Measurements from ENCODE around the gene FKBP2.

The FKBP2 gene

GRCh38 chr11:64240435-64241240 lies at the start of gene FKBP2:
TSS of gene FKBP2 (plus strand) at chr11:64241095. CDS start at chr11:64242388, 1,293 bp downstream.
- peak; percentile 95 to 98 (median 96) for DNase-seq (ENCODE audit: low read depth in 3 of 3)

- no peak for DNase-seq (ENCODE audit: low read depth in 3 of 3)
Measured at GRCh38 chr11:64192434-64192833, 48.5 kb upstream of the FKBP2 start.

GRCh38 chr11:64196626-64197025 lies 44.3 kb upstream of the FKBP2 start:
- DNase-seq (ENCODE audit: low read depth in 3 of 3), result no peak

- no peak for DNase-seq (ENCODE audit: low read depth in 3 of 3)
Measured at GRCh38 chr11:64198511-64198910, 42.4 kb upstream of the FKBP2 start.

GRCh38 chr11:64201543-64201942 lies 39.4 kb upstream of the FKBP2 start:
- no peak for DNase-seq (ENCODE audit: low read depth in 3 of 3)

- DNase-seq (ENCODE audit: low read depth in 3 of 3), result no peak
Measured at GRCh38 chr11:64202992-64203391, 37.9 kb upstream of the FKBP2 start.

GRCh38 chr11:64203421-64204079 lies 37.3 kb upstream of the FKBP2 start:
- DNase-seq (ENCODE audit: low read depth in 3 of 3), result no peak

GRCh38 chr11:64204080-64204440 lies 36.8 kb upstream of the FKBP2 start:
- no peak for DNase-seq (ENCODE audit: low read depth in 3 of 3)

- peak in 2 of 3 experiments; percentile 64 to 75 for DNase-seq (ENCODE audit: low read depth in 3 of 3)
Measured at GRCh38 chr11:64204464-64204989, 36.4 kb upstream of the FKBP2 start.

GRCh38 chr11:64206457-64207255 lies 34.2 kb upstream of the FKBP2 start, which contains the start of gene FERMT3:
TSS of gene FERMT3 (plus strand) at chr11:64206721. CDS start at chr11:64207365, 644 bp downstream.
- DNase-seq (ENCODE audit: low read depth in 3 of 3), result peak; percentile 58 to 66 (median 63)

- DNase-seq (ENCODE audit: low read depth in 3 of 3), result peak; percentile 66 to 76 (median 73)
Measured at GRCh38 chr11:64207256-64208085, 33.4 kb upstream of the FKBP2 start.

GRCh38 chr11:64208086-64208795 lies 32.7 kb upstream of the FKBP2 start:
- no peak for DNase-seq (ENCODE audit: low read depth in 3 of 3)

GRCh38 chr11:64208796-64209562 lies 31.9 kb upstream of the FKBP2 start:
- no peak for DNase-seq (ENCODE audit: low read depth in 3 of 3)

GRCh38 chr11:64209563-64209843 lies 31.4 kb upstream of the FKBP2 start:
- DNase-seq (ENCODE audit: low read depth in 3 of 3), result no peak

GRCh38 chr11:64210301-64211020 lies 30.4 kb upstream of the FKBP2 start:
- no peak for DNase-seq (ENCODE audit: low read depth in 3 of 3)

- DNase-seq (ENCODE audit: low read depth in 3 of 3), result no peak
Measured at GRCh38 chr11:64211181-64211872, 29.6 kb upstream of the FKBP2 start.

GRCh38 chr11:64216879-64217278 lies 24.0 kb upstream of the FKBP2 start:
- no peak for DNase-seq (ENCODE audit: low read depth in 3 of 3)

GRCh38 chr11:64218628-64219353 lies 22.1 kb upstream of the FKBP2 start:
- DNase-seq (ENCODE audit: low read depth in 3 of 3), result no peak

Data from stimulated activated CD4-positive, alpha-beta T cell treated with anti-CD3 and anti-CD28 coated beads, TNF-alpha, amount 100 ng/mL, for 4 hours (primary cell).